ENCODE measurements around the gene PIK3C2G.

GRCh38 chr12:18570543-18570942 is 309.2 kb downstream of the PIK3C2G start:
- TF ChIP-seq, protein P1, sequence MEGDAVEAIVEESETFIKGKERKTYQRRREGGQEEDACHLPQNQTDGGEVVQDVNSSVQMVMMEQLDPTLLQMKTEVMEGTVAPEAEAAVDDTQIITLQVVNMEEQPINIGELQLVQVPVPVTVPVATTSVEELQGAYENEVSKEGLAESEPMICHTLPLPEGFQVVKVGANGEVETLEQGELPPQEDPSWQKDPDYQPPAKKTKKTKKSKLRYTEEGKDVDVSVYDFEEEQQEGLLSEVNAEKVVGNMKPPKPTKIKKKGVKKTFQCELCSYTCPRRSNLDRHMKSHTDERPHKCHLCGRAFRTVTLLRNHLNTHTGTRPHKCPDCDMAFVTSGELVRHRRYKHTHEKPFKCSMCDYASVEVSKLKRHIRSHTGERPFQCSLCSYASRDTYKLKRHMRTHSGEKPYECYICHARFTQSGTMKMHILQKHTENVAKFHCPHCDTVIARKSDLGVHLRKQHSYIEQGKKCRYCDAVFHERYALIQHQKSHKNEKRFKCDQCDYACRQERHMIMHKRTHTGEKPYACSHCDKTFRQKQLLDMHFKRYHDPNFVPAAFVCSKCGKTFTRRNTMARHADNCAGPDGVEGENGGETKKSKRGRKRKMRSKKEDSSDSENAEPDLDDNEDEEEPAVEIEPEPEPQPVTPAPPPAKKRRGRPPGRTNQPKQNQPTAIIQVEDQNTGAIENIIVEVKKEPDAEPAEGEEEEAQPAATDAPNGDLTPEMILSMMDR (IDR thresholded peaks at IDR 0.05; ENCODE audit: borderline replicate concordance, extremely low read depth, low read length, poor library complexity, severe bottlenecking) = no peak
- TF ChIP-seq EZH2 (IDR thresholded peaks at IDR 0.05; ENCODE audit: borderline replicate concordance, low read depth, low read length, severe bottlenecking) = no peak

Measured in DND-41 (cell line).